SK-N-MC (cell line): Measurements from ENCODE around the gene SLC46A1.

Experiments used
- EZH2 ChIP-seq: fragments of 200-600 bp; sonication (generic); IDR thresholded peaks from one replicate; pipeline ENCODE4 v1.6.1; 2017; ENCODE audit warnings: antibody characterized with exemption
- FOXP2 ChIP-seq: optimal IDR thresholded peaks from 2 replicates; pipeline ENCODE3; 2011; ENCODE audit warnings: mild to moderate bottlenecking, moderate library complexity; ENCODE audit not compliant: insufficient read depth; ENCODE audit errors: extremely low read length, control extremely low read depth
- POLR2AphosphoS5 ChIP-seq: IDR thresholded peaks from 2 replicates; pipeline ENCODE4 v1.6.1; 2012; ENCODE audit warnings: mild to moderate bottlenecking, low read depth, low read length, borderline replicate concordance

- no peak for TF ChIP-seq POLR2AphosphoS5
- TF ChIP-seq EZH2, result no peak
- TF ChIP-seq FOXP2, result no peak
Observed at GRCh38 chr17:28402224-28402630, 3.8 kb downstream of the SLC46A1 start.
